Neural cell (in vitro differentiated cells): ENCODE measurements around the gene CTXN1. TPM values are rescaled to one million over a fixed set of nuclear protein-coding genes. Genes with fewer than 3 reads are reported as not detected.

Experiments
- H2AFZ ChIP-seq: fragments of 200-600, 300-800 bp; sonication (generic), shearing (Covaris generic); 2 replicates; pipeline ENCODE4 v1.6.0; 2014; ENCODE audit warnings: low read depth, mild to moderate bottlenecking, antibody characterized with exemption, low read length, moderate library complexity
- H3F3A ChIP-seq: fragments of 200-600 bp; shearing (Covaris generic); 2 replicates; pipeline ENCODE4 v1.6.1; 2016; ENCODE audit warnings: mild to moderate bottlenecking, moderate library complexity, mixed read lengths, antibody characterized with exemption, low read length; ENCODE audit not compliant: insufficient read depth, poor library complexity, severe bottlenecking
- H3K27ac ChIP-seq: fragments of 200-600, 300-800 bp; sonication (generic), shearing (Covaris generic); 2 replicates; pipeline ENCODE4 v1.5.1; 2014; ENCODE audit warnings: mild to moderate bottlenecking, low read length, moderate library complexity
- H3K27me3 ChIP-seq: fragments of 300-800, 200-600 bp; sonication (generic), shearing (Covaris generic); 2 replicates; pipeline ENCODE4 v1.6.0; 2014; ENCODE audit warnings: mild to moderate bottlenecking, low read depth, low read length, moderate library complexity; ENCODE audit not compliant: insufficient read depth
- H3K36me3 ChIP-seq: fragments of 300-800, 200-600 bp; sonication (generic), shearing (Covaris generic); 2 replicates; pipeline ENCODE4 v1.5.1; 2014; ENCODE audit warnings: mild to moderate bottlenecking, antibody characterized with exemption, low read length, moderate library complexity; ENCODE audit not compliant: insufficient read depth
- H3K4me2 ChIP-seq: fragments of 300-800, 200-600 bp; sonication (generic), shearing (Covaris generic); 2 replicates; pipeline ENCODE4 v1.6.0; 2014; ENCODE audit warnings: mild to moderate bottlenecking, low read length
- H3K4me3 ChIP-seq: fragments of 300-800, 200-600 bp; sonication (generic), shearing (Covaris generic); 2 replicates; pipeline ENCODE4 v1.5.1; 2014; ENCODE audit warnings: mild to moderate bottlenecking, low read length, moderate library complexity
- H3K79me2 ChIP-seq: fragments of 200-600 bp; shearing (Covaris generic); replicated peaks from 2 replicates; pipeline ENCODE4 v1.6.0; 2014; ENCODE audit warnings: mild to moderate bottlenecking, low read length, moderate library complexity; ENCODE audit not compliant: insufficient read depth
- H3K9ac ChIP-seq: fragments of 300-800, 200-600 bp; sonication (generic), shearing (Covaris generic); 2 replicates; pipeline ENCODE4 v1.6.1; 2016; ENCODE audit warnings: mild to moderate bottlenecking, low read length, mixed read lengths
- H3K9me2 ChIP-seq: fragments of 200-600 bp; shearing (Covaris generic); 2 replicates; pipeline ENCODE4 v1.6.1; 2016; ENCODE audit warnings: mild to moderate bottlenecking, low read length, mixed read lengths; ENCODE audit not compliant: insufficient read depth
- H3K9me3 ChIP-seq: fragments of 200-600, 300-800 bp; sonication (generic), shearing (Covaris generic); 2 replicates; pipeline ENCODE4 v1.6.1; 2016; ENCODE audit warnings: mild to moderate bottlenecking, mixed run types, low read length, moderate library complexity, mixed read lengths
- H4K20me1 ChIP-seq: fragments of 200-600 bp; shearing (Covaris generic); 2 replicates; pipeline ENCODE4 v1.6.1; 2016; ENCODE audit warnings: mild to moderate bottlenecking, mixed run types; ENCODE audit not compliant: insufficient read depth
- CTCF ChIP-seq: fragments of 450-650 bp; IDR thresholded peaks from 2 replicates; pipeline ENCODE4 v1.5.1; 2014; ENCODE audit warnings: antibody characterized with exemption, mild to moderate bottlenecking, moderate library complexity; ENCODE audit not compliant: poor library complexity, severe bottlenecking
- EP300 ChIP-seq: fragments of 450-650 bp; conservative IDR thresholded peaks from 2 replicates; pipeline ENCODE4 v1.6.1; 2014; ENCODE audit warnings: antibody characterized with exemption, mild to moderate bottlenecking, moderate library complexity; ENCODE audit not compliant: poor library complexity, severe bottlenecking
- EZH2 ChIP-seq: fragments of 200-600, 300-800 bp; shearing (Covaris generic), sonication (generic); IDR thresholded peaks from 2 replicates; pipeline ENCODE4 v1.6.1; 2014; ENCODE audit warnings: antibody characterized with exemption, low read length, borderline replicate concordance, mild to moderate bottlenecking; ENCODE audit not compliant: insufficient read depth, poor library complexity, severe bottlenecking
- MXI1 ChIP-seq: fragments of 450-650 bp; conservative IDR thresholded peaks from 2 replicates; pipeline ENCODE4 v1.6.1; 2014; ENCODE audit warnings: antibody characterized with exemption, mild to moderate bottlenecking; ENCODE audit not compliant: poor library complexity, severe bottlenecking
- POLR2AphosphoS5 ChIP-seq: IDR thresholded peaks from 2 replicates; pipeline ENCODE4 v1.6.1; 2012
- RAD21 ChIP-seq: fragments of 450-650 bp; conservative IDR thresholded peaks from 2 replicates; pipeline ENCODE4 v1.6.1; 2014; ENCODE audit warnings: antibody characterized with exemption, mild to moderate bottlenecking, moderate library complexity
- REST ChIP-seq: IDR thresholded peaks from 2 replicates; pipeline ENCODE4 v1.6.1; 2012; ENCODE audit warnings: borderline replicate concordance
- SMC3 ChIP-seq: fragments of 450-650 bp; conservative IDR thresholded peaks from 2 replicates; pipeline ENCODE4 v1.6.1; 2014; ENCODE audit warnings: antibody characterized with exemption, mild to moderate bottlenecking, moderate library complexity; ENCODE audit not compliant: poor library complexity
- TAF1 ChIP-seq: IDR thresholded peaks from 2 replicates; pipeline ENCODE4 v1.6.1; 2012; ENCODE audit warnings: low read depth
- polyA plus RNA-seq: library from polyadenylated mRNA; depleted of rRNA; stranded (reverse); fragments of >200 nt; gene quantifications from 2 replicates; pipeline ENCODE4 v1.2.3, GENCODE V29; 2014

CTXN1 gene
- polyA plus RNA-seq, 1 donor from 2014 or later, result 24.7 TPM

- Histone ChIP-seq H3K27ac (peak within 1 kb of the TSS; percentile 85), H3K4me2 (peak within 1 kb of the TSS; percentile 88), H2AFZ (peak within 1 kb of the TSS; percentile 80)
Observed at GRCh38 chr19:7903244-7904073, 22.5 kb downstream of the CTXN1 start, which contains the start of gene MAP2K7. Gene MAP2K7, plus strand, starts transcription at chr19:7903877. Its CDS starts 68 bp downstream, at chr19:7903945.

More at GRCh38 chr19:7903244-7904073, 22.5 kb downstream of the CTXN1 start, which contains the start of gene MAP2K7:
- Histone ChIP-seq H3K79me2 (peaks cover 22% of the 10 kb centered on the region), H4K20me1 (no peaks in the 10 kb centered on the region), H3K9me2 (no peaks in the 10 kb centered on the region), H3K4me3 (peak within 1 kb of the TSS; percentile 95), H3K9ac (peak within 1 kb of the TSS; percentile 88), H3K9me3 (no peaks in the 10 kb centered on the region), H3K27me3 (no peaks in the 10 kb centered on the region), H3K36me3 (no peaks in the 10 kb centered on the region), H3F3A (no peaks in the 10 kb centered on the region)
- peak; percentile 100 for TF ChIP-seq CTCF
- TF ChIP-seq TAF1, result peak; percentile 76
- TF ChIP-seq SMC3, result peak; percentile 76
- no peak for TF ChIP-seq EZH2
- TF ChIP-seq MXI1, result peak; percentile 85
- peak; percentile 79 for TF ChIP-seq RAD21
- peak; percentile 76 for TF ChIP-seq REST
- peak; percentile 34 for TF ChIP-seq EP300
- peak; percentile 90 for TF ChIP-seq POLR2AphosphoS5
